SK-N-SH (cell line): Measurements from ENCODE around the gene TXLNA. TPM values are rescaled to one million over a fixed set of nuclear protein-coding genes. Genes with fewer than 3 reads are reported as not detected.
"Not testable (repeated sequence)": the region's sequence is repeated elsewhere in the genome, so short reads cannot be mapped to it uniquely, and the experiment has no call there.

Experiments
- CTCF ChIA-PET: fragments of 300-600, 350-600 bp; formaldehyde crosslinking; extraction: SDS; loops from one replicate; lab custom pipeline; 2021; lab: Yijun Ruan, JAX
- POLR2A ChIA-PET: fragments of 350-600 bp; sonication (Branson Sonifier 250); formaldehyde crosslinking; extraction: SDS; loops from one replicate; lab custom pipeline; 2020; ENCODE audit warnings: antibody characterized with exemption, inconsistent platforms; lab: Yijun Ruan, JAX
- DNase-seq: peaks from one replicate; pipeline ENCODE4 v3.0.0; 2012
- H2AFZ ChIP-seq: fragments of 200-600 bp; sonication (generic); 2 replicates; pipeline ENCODE4 v1.8.1; 2016; ENCODE audit warnings: antibody characterized with exemption, mild to moderate bottlenecking, low read depth
- H3F3A ChIP-seq: fragments of 200-600 bp; sonication (generic); replicated peaks from 2 replicates; pipeline ENCODE3; 2016; ENCODE audit warnings: antibody characterized with exemption, mild to moderate bottlenecking; ENCODE audit not compliant: insufficient read depth
- H3K27ac ChIP-seq, 2 experiments: fragments of 200-500 bp in 1 of 2; fragments of 200-600 bp in 1 of 2; sonication (Bioruptor generic) in 1 of 2; sonication (generic), shearing (Covaris generic) in 1 of 2; 2 replicates each; pipeline versions ENCODE4 v1.5.1 to v1.6.1; 2014 to 2016; ENCODE audit warnings: low read depth in 2 of 2, inconsistent platforms in 1 of 2, low read length in 1 of 2, mild to moderate bottlenecking in 1 of 2, mixed read lengths in 1 of 2
- H3K27me3 ChIP-seq: fragments of 200-600 bp; sonication (generic), shearing (Covaris generic); 2 replicates; pipeline ENCODE4 v1.6.1; 2016; ENCODE audit warnings: mixed run types; ENCODE audit not compliant: insufficient read depth
- H3K36me3 ChIP-seq, 2 experiments: fragments of 200-500 bp in 1 of 2; fragments of 200-600 bp in 1 of 2; sonication (Bioruptor generic) in 1 of 2; sonication (generic) in 1 of 2; replicated peaks in 1 of 2; 2 replicates each; pipeline versions ENCODE3 to v1.5.1; 2014 to 2016; ENCODE audit warnings: low read length in 1 of 2, mild to moderate bottlenecking in 1 of 2; ENCODE audit not compliant: insufficient read depth in 2 of 2, control insufficient read depth in 1 of 2
- H3K4me1 ChIP-seq, 2 experiments: fragments of 200-500 bp in 1 of 2; fragments of 200-600 bp in 1 of 2; sonication (Bioruptor generic) in 1 of 2; sonication (generic), shearing (Covaris generic) in 1 of 2; 2 replicates each; pipeline versions ENCODE4 v1.5.1 to v1.6.1; 2014 to 2016; ENCODE audit warnings: low read depth in 1 of 2, low read length in 1 of 2, mixed run types in 1 of 2; ENCODE audit not compliant: insufficient read depth in 2 of 2, control insufficient read depth in 1 of 2
- H3K4me2 ChIP-seq: fragments of 200-600 bp; sonication (generic), shearing (Covaris generic); 2 replicates; pipeline ENCODE4 v1.6.1; 2017; ENCODE audit warnings: mixed run types
- H3K4me3 ChIP-seq, 2 experiments: fragments of 200-500 bp in 1 of 2; fragments of 200-600 bp in 1 of 2; sonication (Bioruptor generic) in 1 of 2; sonication (generic), shearing (Covaris generic) in 1 of 2; 2 replicates each; pipeline versions ENCODE4 v1.5.1 to v1.8.1; 2014 to 2016; ENCODE audit warnings: low read depth in 2 of 2, inconsistent platforms in 1 of 2, low read length in 1 of 2, mild to moderate bottlenecking in 1 of 2, mixed read lengths in 1 of 2, moderate library complexity in 1 of 2
- H3K79me2 ChIP-seq: fragments of 200-600 bp; sonication (generic); 2 replicates; pipeline ENCODE4 v1.8.1; 2017; ENCODE audit warnings: mild to moderate bottlenecking; ENCODE audit not compliant: insufficient read depth
- H3K9ac ChIP-seq: fragments of 200-600 bp; sonication (generic); 2 replicates; pipeline ENCODE4 v1.6.1; 2017; ENCODE audit warnings: mixed run types
- H3K9me2 ChIP-seq: fragments of 200-600 bp; sonication (generic); 2 replicates; pipeline ENCODE4 v1.6.1; 2017; ENCODE audit warnings: mixed run types
- H3K9me3 ChIP-seq: fragments of 200-600 bp; sonication (generic); 2 replicates; pipeline ENCODE4 v1.6.1; 2017; ENCODE audit warnings: mixed run types, mild to moderate bottlenecking, moderate library complexity
- H4K20me1 ChIP-seq: fragments of 200-600 bp; sonication (generic); 2 replicates; pipeline ENCODE4 v1.6.1; 2017; ENCODE audit warnings: mild to moderate bottlenecking, mixed run types; ENCODE audit not compliant: insufficient read depth
- ELF1 ChIP-seq: IDR thresholded peaks from 2 replicates; pipeline ENCODE4 v1.4.0; 2012
- EP300 ChIP-seq, 2 experiments: IDR thresholded peaks; 2 replicates each; pipeline versions ENCODE4 v1.4.0 to v1.6.1; 2012; ENCODE audit warnings: borderline replicate concordance in 1 of 2, low read depth in 1 of 2, low read length in 1 of 2
- FOSL2 ChIP-seq: IDR thresholded peaks from 2 replicates; pipeline ENCODE4 v1.4.0; 2012; ENCODE audit warnings: low read depth, mild to moderate bottlenecking, moderate library complexity, borderline replicate concordance
- FOXJ3 ChIP-seq: sonication (generic); formaldehyde crosslinking; IDR thresholded peaks from 2 replicates; pipeline ENCODE4 v1.5.1; 2020; ENCODE audit warnings: mild to moderate bottlenecking, missing genetic modification reagents
- GABPA ChIP-seq: IDR thresholded peaks from 2 replicates; pipeline ENCODE4 v1.4.0; 2012; ENCODE audit warnings: low read depth, mild to moderate bottlenecking
- JUND ChIP-seq: IDR thresholded peaks from 2 replicates; pipeline ENCODE4 v1.4.0; 2012
- MXI1 ChIP-seq: IDR thresholded peaks from 2 replicates; pipeline ENCODE4 v1.6.1; 2012; ENCODE audit warnings: mild to moderate bottlenecking, low read depth, low read length, improper control_type of control experiment
- NFIC ChIP-seq: IDR thresholded peaks from 2 replicates; pipeline ENCODE4 v1.4.0; 2012; ENCODE audit warnings: borderline replicate concordance
- RAD21 ChIP-seq: IDR thresholded peaks from 2 replicates; pipeline ENCODE4 v1.6.1; 2012; ENCODE audit warnings: mild to moderate bottlenecking, low read length
- RXRA ChIP-seq: IDR thresholded peaks from 2 replicates; pipeline ENCODE4 v1.4.0; 2012; ENCODE audit warnings: low read depth, mild to moderate bottlenecking, borderline replicate concordance
- SIN3A ChIP-seq: IDR thresholded peaks from 2 replicates; pipeline ENCODE4 v1.6.1; 2012; ENCODE audit warnings: low read depth, mild to moderate bottlenecking, low read length, moderate library complexity, borderline replicate concordance
- TCF12 ChIP-seq: IDR thresholded peaks from 2 replicates; pipeline ENCODE4 v1.4.0; 2012
- YY1 ChIP-seq: IDR thresholded peaks from 2 replicates; pipeline ENCODE4 v1.4.0; 2012; ENCODE audit warnings: low read depth, mild to moderate bottlenecking
- WGBS: methylation state at CpG from one replicate; pipeline ENCODE4 v1.1.6; 2017; ENCODE audit warnings: low lambda C conversion rate; 5-methylcytosine and 5-hydroxymethylcytosine counted together
- polyA plus RNA-seq, 3 experiments: library from polyadenylated mRNA; depleted of rRNA; stranded (reverse); fragments of >200 nt; gene quantifications; 2 replicates each; pipeline ENCODE4 v1.2.3, GENCODE V29; 2012
- TF ChIP-seq, protein P1 (sequence below): IDR thresholded peaks from 2 replicates; pipeline ENCODE4; 2012
- TF ChIP-seq, protein P2 (sequence below): fragments of 150-350 bp; IDR thresholded peaks from 2 replicates; pipeline ENCODE4 v1.6.1; 2016; ENCODE audit warnings: mild to moderate bottlenecking, low read depth, low read length
- TF ChIP-seq, protein P3 (sequence below): IDR thresholded peaks from 2 replicates; pipeline ENCODE4 v1.4.0; 2012; ENCODE audit warnings: low read depth, borderline replicate concordance
- TF ChIP-seq, protein P4 (sequence below): fragments of 150-350 bp; IDR thresholded peaks from 2 replicates; pipeline ENCODE4 v1.6.1; 2017; ENCODE audit warnings: antibody characterized with exemption, low read length, low read depth, borderline replicate concordance

The TXLNA gene
- polyA plus RNA-seq, 1 of the 3 experiments (the other 2 are of a cell fraction): 26.4 TPM

DNA sequence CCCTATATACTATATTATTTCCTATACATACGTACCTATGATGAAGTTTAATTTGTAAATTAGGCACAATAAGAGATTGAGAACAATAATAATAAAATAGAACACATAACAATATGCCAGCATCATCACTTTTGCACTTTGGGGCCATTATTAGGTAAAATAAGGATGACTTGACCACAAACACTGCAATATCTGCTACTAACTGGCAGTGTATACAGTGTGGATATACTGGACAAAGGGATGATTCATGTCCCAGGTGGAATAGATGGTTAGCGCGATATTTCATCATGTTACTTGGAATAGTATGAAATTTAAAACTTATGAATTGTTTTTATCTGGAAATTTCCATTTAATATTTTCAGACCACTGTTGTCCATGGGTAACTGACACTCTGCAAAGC, 35.4 kb upstream of the TXLNA start (continued):
- TF ChIP-seq, protein P1, sequence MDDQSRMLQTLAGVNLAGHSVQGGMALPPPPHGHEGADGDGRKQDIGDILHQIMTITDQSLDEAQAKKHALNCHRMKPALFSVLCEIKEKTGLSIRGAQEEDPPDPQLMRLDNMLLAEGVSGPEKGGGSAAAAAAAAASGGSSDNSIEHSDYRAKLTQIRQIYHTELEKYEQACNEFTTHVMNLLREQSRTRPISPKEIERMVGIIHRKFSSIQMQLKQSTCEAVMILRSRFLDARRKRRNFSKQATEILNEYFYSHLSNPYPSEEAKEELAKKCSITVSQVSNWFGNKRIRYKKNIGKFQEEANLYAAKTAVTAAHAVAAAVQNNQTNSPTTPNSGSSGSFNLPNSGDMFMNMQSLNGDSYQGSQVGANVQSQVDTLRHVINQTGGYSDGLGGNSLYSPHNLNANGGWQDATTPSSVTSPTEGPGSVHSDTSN: no peak
- no peak for TF ChIP-seq FOSL2
- TF ChIP-seq RAD21: no peak
- no peak for TF ChIP-seq MXI1
- no peak for TF ChIP-seq RXRA
- no peak for TF ChIP-seq SIN3A
- TF ChIP-seq GABPA: no peak
- no peak for TF ChIP-seq YY1
- no peak for TF ChIP-seq TCF12
- no peak for TF ChIP-seq ELF1
- TF ChIP-seq NFIC: no peak
- TF ChIP-seq, protein P2, sequence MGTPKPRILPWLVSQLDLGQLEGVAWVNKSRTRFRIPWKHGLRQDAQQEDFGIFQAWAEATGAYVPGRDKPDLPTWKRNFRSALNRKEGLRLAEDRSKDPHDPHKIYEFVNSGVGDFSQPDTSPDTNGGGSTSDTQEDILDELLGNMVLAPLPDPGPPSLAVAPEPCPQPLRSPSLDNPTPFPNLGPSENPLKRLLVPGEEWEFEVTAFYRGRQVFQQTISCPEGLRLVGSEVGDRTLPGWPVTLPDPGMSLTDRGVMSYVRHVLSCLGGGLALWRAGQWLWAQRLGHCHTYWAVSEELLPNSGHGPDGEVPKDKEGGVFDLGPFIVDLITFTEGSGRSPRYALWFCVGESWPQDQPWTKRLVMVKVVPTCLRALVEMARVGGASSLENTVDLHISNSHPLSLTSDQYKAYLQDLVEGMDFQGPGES: no peak
- no peak for TF ChIP-seq JUND
- no peak for TF ChIP-seq EP300 (IDR thresholded peaks at IDR 0.05; ENCODE audit: borderline replicate concordance in 1 of 2, low read depth in 1 of 2, low read length in 1 of 2)
- TF ChIP-seq, all 33 proteins: peak for 0

DNA sequence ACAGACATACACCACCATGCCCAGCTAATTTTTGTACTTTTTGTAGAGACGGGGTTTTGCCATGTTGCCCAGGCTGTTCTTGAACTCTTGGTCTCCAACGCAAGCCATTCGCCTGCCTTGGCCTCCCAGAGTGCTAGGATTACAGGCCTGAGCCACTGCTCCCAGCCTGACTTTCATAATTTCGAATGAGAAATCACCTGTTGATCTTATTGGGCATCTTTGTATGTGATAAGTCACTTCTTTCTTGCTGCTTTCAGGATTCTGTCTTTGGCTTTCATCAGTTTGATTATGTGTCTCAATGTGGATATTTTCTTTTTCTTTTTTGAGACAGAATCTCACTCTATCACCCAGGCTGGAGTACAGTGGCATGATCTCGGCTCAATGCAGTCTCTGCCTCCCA, 31.7 kb upstream of the TXLNA start:
- H3K4me3 ChIP-seq, H2AFZ ChIP-seq, DNase-seq, H3K27ac ChIP-seq, H3K27me3 ChIP-seq, H3K9me3 ChIP-seq, POLR2A ChIA-PET, CTCF ChIA-PET, H3K9ac ChIP-seq, H3K9me2 ChIP-seq, H3K4me2 ChIP-seq: not testable (repeated sequence)
- 98% methylated on average over 5 of the region's 5 CpGs for WGBS
- Histone ChIP-seq H3K4me1 (peaks cover 0 to 17% of the 10 kb centered on the region in 2 experiments; a peak in 2 of 4 replicates), H3K79me2 (peaks cover 97% of the 10 kb centered on the region), H3K36me3 (peaks cover 0 to 37% of the 10 kb centered on the region in 2 experiments), H3F3A (peaks cover 37% of the 10 kb centered on the region), H4K20me1 (peaks cover 40% of the 10 kb centered on the region)

DNA sequence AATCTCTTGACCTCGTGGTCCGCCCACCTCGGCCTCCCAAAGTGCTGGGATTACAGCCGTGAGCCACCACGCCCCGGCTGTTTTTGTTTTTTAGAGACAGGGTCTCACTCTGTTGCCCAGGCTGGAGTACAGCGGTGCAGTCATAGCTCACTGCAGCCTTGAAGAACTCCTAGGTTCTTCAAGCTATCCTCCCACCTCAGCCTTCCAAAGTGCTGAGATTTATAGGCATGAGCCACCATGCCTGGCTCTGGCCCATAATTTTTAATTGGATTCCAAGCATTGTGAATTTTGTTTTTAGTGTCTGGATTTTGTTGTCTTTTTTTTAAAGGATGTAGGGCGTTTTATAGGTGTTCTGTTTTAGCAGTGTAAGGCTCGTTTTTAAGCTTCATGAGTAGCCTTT, 28.6 kb upstream of the TXLNA start:
- Histone ChIP-seq H3K4me3 (0 out of 4 replicates have a peak overlapping the region, but pooled peaks of 1 of the 2 experiments have one; percentile 35), H2AFZ (no peak overlapping the region), H3K4me1 (peaks cover 0 to 17% of the 10 kb centered on the region in 2 experiments; a peak in 2 of 4 replicates), H3K27me3 (no peaks in the 10 kb centered on the region), H3K9me3 (no peaks in the 10 kb centered on the region), H3K36me3 (peaks cover 0 to 47% of the 10 kb centered on the region in 2 experiments), H3K79me2 (peaks cover 93% of the 10 kb centered on the region), H3K9ac (no peak overlapping the region; the same call in 1 of the 2 replicates), H4K20me1 (peaks cover 26% of the 10 kb centered on the region), H3K9me2 (peaks cover 5% of the 10 kb centered on the region; the same call in 1 of the 2 replicates), H3K27ac (peak overlapping the region; percentile 18 to 74), H3F3A (peaks cover 33% of the 10 kb centered on the region), H3K4me2 (peak overlapping the region; percentile 42; the same call in 1 of the 2 replicates)
- WGBS: 81% methylated on average over 8 of the region's 9 CpGs
- ChIA-PET POLR2A (no interaction called here), CTCF (interaction anchor here (1.2 kb wide), 1 partner anchor 41 kb away, joined by 3 read pairs; no protein-coding TSS in a partner anchor)
- TF ChIP-seq EP300 (IDR thresholded peaks at IDR 0.05; ENCODE audit: borderline replicate concordance in 1 of 2, low read depth in 1 of 2, low read length in 1 of 2) (no peak), FOXJ3 (no peak), MXI1 (no peak), SIN3A (no peak), RAD21 (no peak)
- TF ChIP-seq, protein P3, sequence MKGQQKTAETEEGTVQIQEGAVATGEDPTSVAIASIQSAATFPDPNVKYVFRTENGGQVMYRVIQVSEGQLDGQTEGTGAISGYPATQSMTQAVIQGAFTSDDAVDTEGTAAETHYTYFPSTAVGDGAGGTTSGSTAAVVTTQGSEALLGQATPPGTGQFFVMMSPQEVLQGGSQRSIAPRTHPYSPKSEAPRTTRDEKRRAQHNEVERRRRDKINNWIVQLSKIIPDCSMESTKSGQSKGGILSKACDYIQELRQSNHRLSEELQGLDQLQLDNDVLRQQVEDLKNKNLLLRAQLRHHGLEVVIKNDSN: no peak
- TF ChIP-seq, protein P4, sequence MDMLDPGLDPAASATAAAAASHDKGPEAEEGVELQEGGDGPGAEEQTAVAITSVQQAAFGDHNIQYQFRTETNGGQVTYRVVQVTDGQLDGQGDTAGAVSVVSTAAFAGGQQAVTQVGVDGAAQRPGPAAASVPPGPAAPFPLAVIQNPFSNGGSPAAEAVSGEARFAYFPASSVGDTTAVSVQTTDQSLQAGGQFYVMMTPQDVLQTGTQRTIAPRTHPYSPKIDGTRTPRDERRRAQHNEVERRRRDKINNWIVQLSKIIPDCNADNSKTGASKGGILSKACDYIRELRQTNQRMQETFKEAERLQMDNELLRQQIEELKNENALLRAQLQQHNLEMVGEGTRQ: no peak
- TF ChIP-seq, protein P1: peak; percentile 23; the same call in 1 of the 2 replicates
- no peak for DNase-seq
